ENCODE measurements around the gene IGFBPL1.

Gene IGFBPL1

GRCh38 chr9:38392235-38393127 is 31.8 kb downstream of the IGFBPL1 start, which contains the start of gene ALDH1B1:
TSS of gene ALDH1B1 (plus strand) at chr9:38392702. CDS start at chr9:38395749, 3,047 bp downstream.
- Histone ChIP-seq H3K4me3 (ENCODE audit: low read length) (peak within 1 kb of the TSS; percentile 93), H3K27me3 (ENCODE audit: control insufficient read depth, low read length) (peaks cover 19% of the 10 kb centered on the region), H3K4me1 (ENCODE audit: control insufficient read depth, low read length) (peaks cover 12% of the 10 kb centered on the region), H3F3A (ENCODE audit: control insufficient read depth, insufficient read depth) (no peaks in the 10 kb centered on the region), H3K4me2 (ENCODE audit: low read length) (peak within 1 kb of the TSS; percentile 95), H3K9me3 (ENCODE audit: control insufficient read depth, insufficient read depth, low read length) (no peaks in the 10 kb centered on the region), H4K20me1 (ENCODE audit: control insufficient read depth, insufficient read depth, low read depth, low read length) (no peaks in the 10 kb centered on the region), H3K9me2 (replicated peaks; ENCODE audit: control insufficient read depth, low read length) (no peaks in the 10 kb centered on the region), H3K27ac (ENCODE audit: low read depth, low read length) (no peak within 1 kb of the TSS), H3K36me3 (ENCODE audit: control insufficient read depth, low read length) (peaks cover 8% of the 10 kb centered on the region), H3K79me2 (ENCODE audit: control insufficient read depth, low read length) (peaks cover 7% of the 10 kb centered on the region)
- TF ChIP-seq CTCF (IDR thresholded peaks at IDR 0.05; ENCODE audit: low read depth, low read length, poor library complexity, severe bottlenecking) (peak; percentile 30), EZH2phosphoT487 (IDR thresholded peaks at IDR 0.05; ENCODE audit: borderline replicate concordance, low read length) (no peak)

- peak overlapping the region; percentile 95 for H3K4me2 ChIP-seq (ENCODE audit: low read length)
Measured at GRCh38 chr9:38391278-38392118, 32.8 kb downstream of the IGFBPL1 start.

DNA sequence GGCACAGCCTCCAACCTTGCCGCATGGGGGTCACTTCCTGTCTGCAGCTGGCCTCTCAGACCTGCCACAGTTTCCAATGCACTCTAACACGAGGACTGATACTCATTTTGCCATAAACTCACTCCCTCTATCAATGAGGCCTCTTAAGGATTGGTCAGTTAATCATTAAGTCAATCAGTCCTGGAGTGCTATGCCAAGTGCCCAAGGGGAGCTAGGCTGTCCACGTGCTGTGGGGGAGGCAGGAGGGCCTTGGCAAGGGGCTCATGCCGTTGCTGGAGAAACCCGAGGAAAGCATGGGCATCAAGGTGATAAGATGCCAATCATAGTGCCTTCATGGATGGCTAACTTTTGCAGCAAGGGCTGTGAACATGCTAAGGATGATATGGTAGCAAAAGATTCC is 33.4 kb downstream of the IGFBPL1 start:
- no peaks in the 10 kb centered on the region for H3F3A ChIP-seq (ENCODE audit: control insufficient read depth, insufficient read depth)
- no peak overlapping the region for H3K4me2 ChIP-seq (ENCODE audit: low read length)
- no peak overlapping the region for H3K27ac ChIP-seq (ENCODE audit: low read depth, low read length)
- H4K20me1 ChIP-seq (ENCODE audit: control insufficient read depth, insufficient read depth, low read depth, low read length), result no peaks in the 10 kb centered on the region
- H3K9me2 ChIP-seq (replicated peaks; ENCODE audit: control insufficient read depth, low read length), result no peaks in the 10 kb centered on the region
- no peaks in the 10 kb centered on the region for H3K36me3 ChIP-seq (ENCODE audit: control insufficient read depth, low read length)
- peaks cover 12% of the 10 kb centered on the region for H3K4me1 ChIP-seq (ENCODE audit: control insufficient read depth, low read length)
- H3K27me3 ChIP-seq (ENCODE audit: control insufficient read depth, low read length), result peaks cover 19% of the 10 kb centered on the region
- no peak overlapping the region for H3K4me3 ChIP-seq (ENCODE audit: low read length)
- H3K9me3 ChIP-seq (ENCODE audit: control insufficient read depth, insufficient read depth, low read length), result no peaks in the 10 kb centered on the region
- H3K79me2 ChIP-seq (ENCODE audit: control insufficient read depth, low read length), result peaks cover 7% of the 10 kb centered on the region
- TF ChIP-seq EZH2phosphoT487 (IDR thresholded peaks at IDR 0.05; ENCODE audit: borderline replicate concordance, low read length) (no peak), CTCF (IDR thresholded peaks at IDR 0.05; ENCODE audit: low read depth, low read length, poor library complexity, severe bottlenecking) (no peak)

More at GRCh38 chr9:38391278-38392118, 32.8 kb downstream of the IGFBPL1 start:
- no peaks in the 10 kb centered on the region for H3F3A ChIP-seq (ENCODE audit: control insufficient read depth, insufficient read depth)
- peaks cover 19% of the 10 kb centered on the region for H3K27me3 ChIP-seq (ENCODE audit: control insufficient read depth, low read length)
- no peaks in the 10 kb centered on the region for H4K20me1 ChIP-seq (ENCODE audit: control insufficient read depth, insufficient read depth, low read depth, low read length)
- peaks cover 7% of the 10 kb centered on the region for H3K79me2 ChIP-seq (ENCODE audit: control insufficient read depth, low read length)
- no peaks in the 10 kb centered on the region for H3K9me2 ChIP-seq (replicated peaks; ENCODE audit: control insufficient read depth, low read length)
- H3K4me1 ChIP-seq (ENCODE audit: control insufficient read depth, low read length), result peaks cover 12% of the 10 kb centered on the region
- H3K36me3 ChIP-seq (ENCODE audit: control insufficient read depth, low read length), result peaks cover 3% of the 10 kb centered on the region; the same call in 1 of the 2 replicates
- H3K27ac ChIP-seq (ENCODE audit: low read depth, low read length), result no peak overlapping the region
- no peaks in the 10 kb centered on the region for H3K9me3 ChIP-seq (ENCODE audit: control insufficient read depth, insufficient read depth, low read length)
- TF ChIP-seq EZH2phosphoT487 (IDR thresholded peaks at IDR 0.05; ENCODE audit: borderline replicate concordance, low read length) (no peak), CTCF (IDR thresholded peaks at IDR 0.05; ENCODE audit: low read depth, low read length, poor library complexity, severe bottlenecking) (no peak)
- H3K4me3 ChIP-seq (ENCODE audit: low read length), result no peak overlapping the region
